Measurements from ENCODE around the gene VAPB. TPM values are rescaled to one million over a fixed set of nuclear protein-coding genes. Genes with fewer than 3 reads are reported as not detected.

The VAPB gene, protein sequence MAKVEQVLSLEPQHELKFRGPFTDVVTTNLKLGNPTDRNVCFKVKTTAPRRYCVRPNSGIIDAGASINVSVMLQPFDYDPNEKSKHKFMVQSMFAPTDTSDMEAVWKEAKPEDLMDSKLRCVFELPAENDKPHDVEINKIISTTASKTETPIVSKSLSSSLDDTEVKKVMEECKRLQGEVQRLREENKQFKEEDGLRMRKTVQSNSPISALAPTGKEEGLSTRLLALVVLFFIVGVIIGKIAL
- 10 to 100 TPM in 3 of 4 donors, 1 to 10 TPM in 1; 9.4 to 13.0 (median 11.0) TPM for total RNA-seq

DNA sequence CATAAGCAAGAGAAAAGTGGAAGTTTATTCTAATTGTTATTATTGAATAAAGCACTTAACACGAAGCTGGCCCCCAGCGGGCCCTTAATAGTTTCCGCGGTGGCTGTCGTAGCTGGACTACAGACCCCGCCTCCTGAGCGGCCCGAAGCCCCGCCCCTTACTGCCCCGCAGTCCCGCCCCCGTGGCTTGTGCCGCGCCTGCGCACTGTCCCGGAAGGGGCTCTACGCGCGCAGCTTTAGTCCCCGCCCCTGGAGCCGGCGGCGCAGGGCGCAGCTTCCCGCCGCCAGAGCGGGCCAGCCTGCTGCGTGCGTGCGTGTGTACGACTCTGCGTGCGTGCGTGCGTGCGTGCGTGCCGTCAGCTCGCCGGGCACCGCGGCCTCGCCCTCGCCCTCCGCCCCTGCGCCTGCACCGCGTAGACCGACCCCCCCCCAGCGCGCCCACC lies at the start of gene VAPB:
Gene VAPB (plus strand): TSS at position 348 of the 442 bp plus-strand sequence. CDS start 231 bp downstream, outside the sequence.
- no peak for TF ChIP-seq CTCF (IDR thresholded peaks at IDR 0.05)
- no peak for TF ChIP-seq POLR2A (IDR thresholded peaks at IDR 0.05)
- peak within 1 kb of the TSS; percentile 85 for H3K4me3 ChIP-seq (ENCODE audit: low read depth, poor library complexity, severe bottlenecking)
- intact Hi-C loops (cut with DNase I; ENCODE audit: low total_unique reads): no loop called here
- WGBS, 2 donors: 0 to 1% methylated on average over 14 to 36 of the region's 51 CpGs
- DNase-seq (ENCODE audit: low spot score in 2 of 2): peak; percentile 93 to 98

DNA sequence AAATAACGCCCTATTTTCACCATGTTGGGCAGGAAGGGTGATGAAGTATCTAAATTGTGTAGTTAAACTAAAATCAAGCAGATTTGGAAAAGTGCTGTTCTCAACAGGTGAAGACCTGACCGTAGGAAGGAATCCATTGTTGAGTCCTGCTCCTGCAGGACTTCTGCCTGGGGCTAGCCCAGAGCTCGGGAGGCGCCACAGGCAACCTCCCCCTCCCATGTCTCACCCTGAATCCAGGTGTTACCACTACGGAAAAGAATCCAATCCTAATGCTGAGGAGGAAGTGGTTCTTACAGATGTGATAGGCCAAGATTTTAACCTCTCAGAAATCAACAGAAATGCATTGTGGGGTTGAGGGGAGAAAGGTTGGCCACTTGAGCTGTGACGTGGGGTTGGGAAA lies 49.3 kb upstream of the VAPB start:
- intact Hi-C loops (cut with DNase I; ENCODE audit: low total_unique reads): no loop called here
- no peak for TF ChIP-seq CTCF (IDR thresholded peaks at IDR 0.05)
- TF ChIP-seq POLR2A (IDR thresholded peaks at IDR 0.05): no peak
- WGBS, 2 donors: 86 to 88% methylated on average over 6 of the region's 6 CpGs
- H3K4me3 ChIP-seq (ENCODE audit: low read depth, poor library complexity, severe bottlenecking): no peak overlapping the region
- no peak for DNase-seq (ENCODE audit: low spot score in 2 of 2)

DNA sequence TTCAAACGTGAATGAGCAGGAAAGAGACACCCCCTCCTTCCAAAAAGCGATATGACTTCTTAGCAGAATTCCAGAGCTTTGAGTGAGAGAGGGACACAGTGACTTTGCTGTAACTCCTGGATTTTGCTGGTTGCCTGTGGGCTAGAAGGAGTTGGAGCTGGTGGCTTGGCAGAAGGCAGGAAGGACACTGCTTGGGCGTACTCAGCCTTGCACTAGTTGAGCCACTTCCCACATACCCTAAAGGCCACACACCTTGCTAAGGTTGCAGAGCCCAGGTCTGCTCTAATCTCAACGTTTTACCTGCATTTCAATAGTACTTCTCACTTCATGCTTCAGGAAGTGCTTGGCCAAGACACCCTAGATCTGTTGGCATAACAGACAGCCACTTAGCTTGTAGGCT lies 48.9 kb upstream of the VAPB start:
- WGBS, 2 donors: 85 to 87% methylated on average over 4 of the region's 4 CpGs
- no peak overlapping the region for H3K4me3 ChIP-seq (ENCODE audit: low read depth, poor library complexity, severe bottlenecking)
- TF ChIP-seq POLR2A (IDR thresholded peaks at IDR 0.05) (no peak), CTCF (IDR thresholded peaks at IDR 0.05) (no peak)
- intact Hi-C loops (cut with DNase I; ENCODE audit: low total_unique reads): no loop called here
- DNase-seq (ENCODE audit: low spot score in 2 of 2): no peak

- no peak for TF ChIP-seq POLR2A (IDR thresholded peaks at IDR 0.05)
- no peak for TF ChIP-seq CTCF (IDR thresholded peaks at IDR 0.05)
- 83% methylated on average over 2 of the region's 2 CpGs for WGBS, 2 donors
- H3K4me3 ChIP-seq (ENCODE audit: low read depth, poor library complexity, severe bottlenecking): no peak overlapping the region
- DNase-seq (ENCODE audit: low spot score in 2 of 2): no peak
- intact Hi-C loops (cut with DNase I; ENCODE audit: low total_unique reads): no loop called here
Measured at GRCh38 chr20:58340853-58341252, 48.2 kb upstream of the VAPB start.

- TF ChIP-seq CTCF (IDR thresholded peaks at IDR 0.05) (no peak), POLR2A (IDR thresholded peaks at IDR 0.05) (no peak)
- intact Hi-C loops (cut with DNase I; ENCODE audit: low total_unique reads): no loop called here
- WGBS, 2 donors: 76 to 79% methylated on average over 3 of the region's 3 CpGs
- no peak overlapping the region for H3K4me3 ChIP-seq (ENCODE audit: low read depth, poor library complexity, severe bottlenecking)
- DNase-seq (ENCODE audit: low spot score in 2 of 2): no peak
Measured at GRCh38 chr20:58342104-58342945, 46.7 kb upstream of the VAPB start.

Measured in lower leg skin (tissue), 4 donors.